Measurements from ENCODE around the gene DDN.

Gene DDN

DNA sequence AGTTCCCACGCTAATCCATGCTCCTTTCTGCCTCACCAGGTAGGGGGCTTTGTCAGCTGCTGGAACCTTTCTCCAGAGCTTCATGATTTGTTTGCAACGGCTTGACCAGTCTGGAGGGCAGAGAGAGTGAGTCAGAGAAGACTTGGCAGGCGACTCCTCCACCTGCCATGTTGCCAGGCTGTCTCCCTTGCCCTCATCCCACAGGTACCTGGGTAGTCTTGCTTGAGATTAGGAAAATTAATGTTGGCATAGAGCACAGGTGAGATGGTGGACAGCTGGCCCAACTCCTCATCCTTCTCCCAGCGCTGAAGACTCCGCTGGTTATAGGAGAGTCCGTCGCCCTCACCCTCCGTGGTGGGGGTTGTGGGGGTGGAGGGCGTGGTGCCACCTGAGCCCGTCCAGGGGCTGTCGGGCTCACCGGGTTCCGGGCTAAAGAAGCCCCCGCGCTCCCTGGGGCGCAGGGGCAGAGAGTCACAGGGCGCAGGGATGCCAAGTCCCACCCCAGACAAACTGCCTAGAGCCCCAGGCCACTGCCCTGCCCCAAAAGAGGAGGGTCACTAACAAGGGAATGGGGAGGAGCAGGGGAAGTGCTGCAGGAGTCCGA lies 42.8 kb upstream of the DDN start:
- DNase-seq (ENCODE audit: low read depth): no peak
- no peak overlapping the region for H3K4me3 ChIP-seq (ENCODE audit: low read length)

GRCh38 chr12:49041036-49041880 lies 42.1 kb upstream of the DDN start:
- H3K4me3 ChIP-seq (ENCODE audit: low read length): no peak overlapping the region
- TF ChIP-seq, protein P1, sequence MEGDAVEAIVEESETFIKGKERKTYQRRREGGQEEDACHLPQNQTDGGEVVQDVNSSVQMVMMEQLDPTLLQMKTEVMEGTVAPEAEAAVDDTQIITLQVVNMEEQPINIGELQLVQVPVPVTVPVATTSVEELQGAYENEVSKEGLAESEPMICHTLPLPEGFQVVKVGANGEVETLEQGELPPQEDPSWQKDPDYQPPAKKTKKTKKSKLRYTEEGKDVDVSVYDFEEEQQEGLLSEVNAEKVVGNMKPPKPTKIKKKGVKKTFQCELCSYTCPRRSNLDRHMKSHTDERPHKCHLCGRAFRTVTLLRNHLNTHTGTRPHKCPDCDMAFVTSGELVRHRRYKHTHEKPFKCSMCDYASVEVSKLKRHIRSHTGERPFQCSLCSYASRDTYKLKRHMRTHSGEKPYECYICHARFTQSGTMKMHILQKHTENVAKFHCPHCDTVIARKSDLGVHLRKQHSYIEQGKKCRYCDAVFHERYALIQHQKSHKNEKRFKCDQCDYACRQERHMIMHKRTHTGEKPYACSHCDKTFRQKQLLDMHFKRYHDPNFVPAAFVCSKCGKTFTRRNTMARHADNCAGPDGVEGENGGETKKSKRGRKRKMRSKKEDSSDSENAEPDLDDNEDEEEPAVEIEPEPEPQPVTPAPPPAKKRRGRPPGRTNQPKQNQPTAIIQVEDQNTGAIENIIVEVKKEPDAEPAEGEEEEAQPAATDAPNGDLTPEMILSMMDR (conservative IDR thresholded peaks at IDR 0.05; ENCODE audit: low read length): no peak
- DNase-seq (ENCODE audit: low read depth): no peak

More for the DNA sequence above, 42.8 kb upstream of the DDN start:
- TF ChIP-seq, protein P1 (conservative IDR thresholded peaks at IDR 0.05; ENCODE audit: low read length): no peak

DNA sequence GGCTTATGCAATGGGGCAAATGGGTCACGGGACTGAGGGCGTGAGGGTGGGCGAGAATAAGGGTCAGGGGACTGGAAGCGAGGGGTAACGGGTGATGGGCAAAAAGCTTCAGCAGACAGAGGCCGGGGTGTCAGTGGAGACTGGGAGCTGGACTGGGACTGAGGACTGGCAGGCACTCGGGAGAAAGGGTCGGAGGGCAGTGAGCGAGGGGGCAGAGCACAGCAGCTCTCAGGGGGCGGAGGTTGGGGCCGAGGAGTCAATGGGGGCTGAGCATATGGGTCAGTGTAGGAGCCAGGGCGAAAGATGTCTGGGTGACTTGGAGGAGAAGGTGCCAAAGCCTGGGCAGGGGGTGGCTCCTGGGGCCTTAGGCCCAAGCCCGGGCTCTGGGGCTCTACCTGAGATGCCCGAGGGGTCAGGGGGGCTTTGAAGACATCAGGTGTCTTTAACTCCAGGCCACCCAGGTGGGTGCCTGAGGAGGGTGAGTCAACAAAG lies 41.2 kb upstream of the DDN start:
- no peak overlapping the region for H3K4me3 ChIP-seq (ENCODE audit: low read length)
- no peak for DNase-seq (ENCODE audit: low read depth)
- TF ChIP-seq, protein P1 (conservative IDR thresholded peaks at IDR 0.05; ENCODE audit: low read length): no peak

DNA sequence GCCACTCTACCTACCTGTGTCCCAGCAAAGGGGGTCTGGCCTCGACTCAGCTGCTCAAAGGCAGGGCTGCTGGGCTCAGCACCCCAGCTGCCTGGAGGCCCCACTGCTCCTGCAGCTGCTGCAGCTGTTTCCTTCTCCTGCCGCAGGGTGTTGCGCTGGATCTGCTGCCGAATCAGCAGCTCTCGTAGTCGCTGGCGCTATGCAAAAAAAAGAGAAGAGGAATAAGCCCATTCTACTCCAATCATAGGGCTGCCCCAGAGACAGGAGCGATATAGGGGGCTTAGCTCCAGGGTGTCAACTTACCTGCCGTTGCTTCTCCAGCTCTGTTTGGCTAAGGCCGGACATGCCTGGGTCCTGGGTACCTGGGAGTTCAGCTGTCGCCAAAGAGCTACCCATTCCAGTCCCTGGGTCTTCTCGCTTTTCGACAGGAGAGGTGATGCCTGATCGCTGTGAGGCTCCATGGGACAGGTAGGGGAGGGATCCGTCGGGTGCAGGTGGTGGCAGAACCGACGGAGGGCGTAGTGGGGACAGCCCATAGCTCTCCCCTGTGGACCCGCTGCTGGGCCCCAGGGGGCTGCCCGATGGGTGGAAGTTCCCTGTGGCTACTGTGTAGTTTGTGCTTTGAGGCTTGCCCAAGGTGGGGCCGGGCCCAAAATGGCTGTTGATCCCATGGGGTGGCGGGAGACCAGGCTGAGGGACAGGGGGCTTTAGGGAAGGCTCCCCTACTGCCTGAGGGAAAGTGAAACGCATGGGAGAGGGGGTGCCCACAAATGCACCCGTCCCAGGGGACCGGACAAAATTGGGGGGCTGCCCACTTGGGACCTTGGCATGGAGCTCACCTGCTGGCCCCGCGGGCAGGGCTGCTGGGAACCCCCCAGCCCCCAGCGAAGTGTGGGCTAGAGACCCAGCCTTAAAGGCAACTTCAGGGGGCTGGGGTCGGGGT lies 40.5 kb upstream of the DDN start:
- DNase-seq (ENCODE audit: low read depth): no peak
- TF ChIP-seq, protein P1 (conservative IDR thresholded peaks at IDR 0.05; ENCODE audit: low read length): no peak
- no peak overlapping the region for H3K4me3 ChIP-seq (ENCODE audit: low read length)

DNA sequence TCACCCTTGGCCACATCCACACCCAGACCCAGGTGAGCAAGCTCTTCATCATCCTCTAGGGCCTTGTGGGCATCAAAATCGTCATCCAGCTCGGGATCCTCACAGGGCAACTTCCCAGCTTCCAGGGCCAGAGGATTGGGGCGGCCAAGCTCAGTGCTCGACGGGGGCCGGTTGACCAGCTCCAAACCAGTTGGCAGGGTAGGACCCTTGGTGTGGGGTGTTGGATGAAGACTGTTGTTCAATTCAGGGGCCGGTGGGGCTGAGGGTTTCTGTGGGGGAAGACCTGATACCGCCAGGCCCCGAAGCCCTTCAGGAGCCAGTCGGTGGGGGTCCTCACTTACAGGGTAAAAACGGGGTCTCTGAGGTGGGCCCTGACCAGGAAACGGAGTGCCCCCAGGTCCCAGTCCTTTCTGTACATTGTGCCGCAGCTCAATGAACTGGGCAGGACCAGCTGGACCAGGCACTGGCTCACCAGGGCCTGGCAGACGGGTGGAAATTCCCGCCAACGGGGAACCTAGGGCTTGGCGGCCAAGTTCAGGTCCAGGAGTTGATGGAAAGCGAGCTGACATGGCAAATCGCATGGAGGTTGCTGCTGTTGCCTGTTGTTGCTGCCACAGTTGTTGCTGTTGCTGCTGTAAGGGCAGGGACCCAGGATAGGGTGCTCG lies 39.2 kb upstream of the DDN start:
- TF ChIP-seq, protein P1 (conservative IDR thresholded peaks at IDR 0.05; ENCODE audit: low read length): no peak

GRCh38 chr12:49037947-49038237 lies 38.7 kb upstream of the DDN start:
- TF ChIP-seq, protein P1 (conservative IDR thresholded peaks at IDR 0.05; ENCODE audit: low read length): no peak
- no peak for DNase-seq (ENCODE audit: low read depth)
- H3K4me3 ChIP-seq (ENCODE audit: low read length): no peak overlapping the region

More for the DNA sequence above, 39.2 kb upstream of the DDN start:
- no peak for DNase-seq (ENCODE audit: low read depth)
- no peak overlapping the region for H3K4me3 ChIP-seq (ENCODE audit: low read length)

Measured in AG10803 (cell line).